Ascending aorta (tissue), 2 donors: ENCODE measurements around the gene URI1. TPM values are rescaled to one million over a fixed set of nuclear protein-coding genes. Genes with fewer than 3 reads are reported as not detected.

Experiments
- DNase-seq, 2 donors: peaks; one replicate each; pipeline ENCODE4 v3.0.0-alpha.2; 2019; ENCODE audit warnings: low spot score in 2 of 2
- H3K27ac ChIP-seq, 2 donors: fragments of 200-600 bp; sonication (generic); one replicate each; pipeline ENCODE4 v1.5.1; 2016 to 2017; ENCODE audit warnings: mild to moderate bottlenecking in 1 of 2
- H3K27me3 ChIP-seq: fragments of 200-600 bp; sonication (generic); one replicate; pipeline ENCODE4 v1.5.1; 2017
- H3K36me3 ChIP-seq, 2 donors: fragments of 200-600 bp; sonication (generic); one replicate each; pipeline ENCODE4 v1.5.1; 2016
- H3K4me1 ChIP-seq, 2 donors: fragments of 200-600 bp; sonication (generic); one replicate each; pipeline ENCODE4 v1.5.1; 2016 to 2017; ENCODE audit warnings: mild to moderate bottlenecking in 1 of 2
- H3K4me3 ChIP-seq, 2 donors: fragments of 200-600 bp; sonication (generic); one replicate each; pipeline ENCODE4 v1.5.1; 2016 to 2017; ENCODE audit warnings: mild to moderate bottlenecking in 1 of 2
- H3K9me3 ChIP-seq, 2 donors: fragments of 200-600 bp; sonication (generic); one replicate each; pipeline ENCODE4 v1.5.1; 2016
- intact Hi-C: fragments of 100-400 bp; cut with DNase I; formaldehyde crosslinking; loops from one replicate; pipeline ENCODE4 v1.15.1; 2023
- total RNA-seq: library from RNA; depleted of rRNA; stranded (reverse); fragments of >200 nt; gene quantifications from one replicate; pipeline ENCODE4 v1.1.0, GENCODE V29; 2016
- TF ChIP-seq, protein P1 (sequence below), 3 experiments: fragments of 200-600 bp in 2 of 3; fragments of 450-650 bp in 1 of 3; sonication (generic) in 2 of 3; IDR thresholded peaks; one replicate each; pipeline ENCODE4 v1.5.1; 2016 to 2019; ENCODE audit warnings: antibody characterized with exemption in 3 of 3, mild to moderate bottlenecking in 1 of 3, moderate library complexity in 1 of 3

URI1 gene
- total RNA-seq, 1 donor from 2014 or later = 23.8 TPM

DNA sequence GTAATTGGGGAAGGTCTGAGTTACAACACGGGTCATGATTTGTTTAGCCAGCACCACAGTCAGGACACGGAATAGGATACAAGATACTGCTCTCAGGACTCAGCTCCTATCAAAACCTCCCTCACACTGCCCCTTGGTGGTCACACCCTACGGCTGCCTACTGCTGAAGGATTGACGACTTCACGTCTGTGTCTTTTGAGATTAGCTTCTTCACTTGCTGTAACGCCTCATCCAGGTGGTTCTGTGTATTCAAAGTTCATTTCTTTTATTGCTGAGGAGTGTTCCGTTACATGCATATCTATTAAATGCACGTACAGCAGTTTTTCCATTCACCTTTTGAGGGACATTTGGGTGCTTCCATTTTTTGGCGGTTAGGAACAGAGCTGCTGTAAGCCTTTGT lies 46.3 kb downstream of the URI1 start:
- no peaks in the 10 kb centered on the region for H3K27me3 ChIP-seq
- H3K4me1 ChIP-seq = peaks cover 0 to 1% of the 10 kb centered on the region in 2 donors
- H3K27ac ChIP-seq = no peak overlapping the region
- H3K4me3 ChIP-seq = no peak overlapping the region
- intact Hi-C loops = no loop called here
- H3K36me3 ChIP-seq = peaks cover 0 to 9% of the 10 kb centered on the region in 2 donors
- no peaks in the 10 kb centered on the region for H3K9me3 ChIP-seq
- no peak for DNase-seq
- TF ChIP-seq, protein P1, sequence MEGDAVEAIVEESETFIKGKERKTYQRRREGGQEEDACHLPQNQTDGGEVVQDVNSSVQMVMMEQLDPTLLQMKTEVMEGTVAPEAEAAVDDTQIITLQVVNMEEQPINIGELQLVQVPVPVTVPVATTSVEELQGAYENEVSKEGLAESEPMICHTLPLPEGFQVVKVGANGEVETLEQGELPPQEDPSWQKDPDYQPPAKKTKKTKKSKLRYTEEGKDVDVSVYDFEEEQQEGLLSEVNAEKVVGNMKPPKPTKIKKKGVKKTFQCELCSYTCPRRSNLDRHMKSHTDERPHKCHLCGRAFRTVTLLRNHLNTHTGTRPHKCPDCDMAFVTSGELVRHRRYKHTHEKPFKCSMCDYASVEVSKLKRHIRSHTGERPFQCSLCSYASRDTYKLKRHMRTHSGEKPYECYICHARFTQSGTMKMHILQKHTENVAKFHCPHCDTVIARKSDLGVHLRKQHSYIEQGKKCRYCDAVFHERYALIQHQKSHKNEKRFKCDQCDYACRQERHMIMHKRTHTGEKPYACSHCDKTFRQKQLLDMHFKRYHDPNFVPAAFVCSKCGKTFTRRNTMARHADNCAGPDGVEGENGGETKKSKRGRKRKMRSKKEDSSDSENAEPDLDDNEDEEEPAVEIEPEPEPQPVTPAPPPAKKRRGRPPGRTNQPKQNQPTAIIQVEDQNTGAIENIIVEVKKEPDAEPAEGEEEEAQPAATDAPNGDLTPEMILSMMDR (IDR thresholded peaks at IDR 0.05) = no peak

DNA sequence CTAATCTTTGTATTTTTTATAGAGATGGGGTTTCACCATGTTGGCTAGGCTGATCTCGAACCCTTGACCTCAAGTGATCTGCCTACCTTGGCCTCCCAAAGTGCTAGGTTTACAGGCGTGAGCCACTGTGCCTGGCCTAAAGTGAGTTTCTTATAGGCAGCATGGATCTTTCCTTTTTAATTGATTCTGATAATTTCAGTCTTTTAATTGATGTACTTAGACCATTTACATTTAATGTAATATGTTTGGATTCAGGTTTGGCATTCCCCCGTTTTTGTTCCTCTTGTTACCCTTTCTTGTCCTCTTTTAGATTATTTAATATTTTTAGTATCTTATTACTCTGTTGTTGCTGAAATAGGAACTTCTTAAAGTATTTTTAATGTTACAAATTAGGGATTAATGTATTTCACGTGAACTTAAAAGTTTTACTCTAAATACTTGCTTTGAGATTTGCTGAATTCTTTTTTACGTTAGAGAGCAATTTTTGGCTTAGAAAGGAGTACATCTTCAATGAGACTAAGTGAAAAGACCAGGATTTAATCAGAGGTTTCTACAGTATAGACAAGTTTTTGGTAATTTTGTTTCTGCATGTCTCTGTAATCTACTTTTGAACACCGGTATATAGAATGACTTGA lies 50.3 kb downstream of the URI1 start:
- no peaks in the 10 kb centered on the region for H3K4me1 ChIP-seq
- TF ChIP-seq, protein P1 (IDR thresholded peaks at IDR 0.05) = no peak
- H3K4me3 ChIP-seq = no peak overlapping the region
- intact Hi-C loops = no loop called here
- H3K27ac ChIP-seq = no peak overlapping the region
- H3K9me3 ChIP-seq = peaks cover 0 to 15% of the 10 kb centered on the region in 2 donors
- H3K27me3 ChIP-seq = no peaks in the 10 kb centered on the region
- peaks cover 0 to 19% of the 10 kb centered on the region in 2 donors for H3K36me3 ChIP-seq
- DNase-seq = no peak

DNA sequence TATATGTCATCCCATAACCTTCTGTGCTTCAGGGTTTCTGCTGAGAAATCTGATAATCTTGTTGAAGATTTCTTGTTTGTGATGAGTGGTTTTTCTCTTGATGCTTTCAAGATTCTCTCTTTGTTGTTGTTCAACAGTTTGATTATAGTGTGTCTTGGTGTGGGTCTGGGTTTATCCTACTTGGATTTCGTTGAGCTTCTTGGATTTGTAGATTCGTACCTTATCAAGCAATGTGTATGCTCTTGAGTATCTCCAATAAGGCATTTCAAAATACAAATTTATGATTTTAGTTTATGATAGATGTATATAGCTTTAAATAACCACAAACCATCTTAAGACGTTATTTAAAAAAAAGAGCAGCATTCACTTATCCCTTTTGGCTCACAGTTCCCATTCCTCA lies 57.5 kb downstream of the URI1 start:
- intact Hi-C loops = no loop called here

DNA sequence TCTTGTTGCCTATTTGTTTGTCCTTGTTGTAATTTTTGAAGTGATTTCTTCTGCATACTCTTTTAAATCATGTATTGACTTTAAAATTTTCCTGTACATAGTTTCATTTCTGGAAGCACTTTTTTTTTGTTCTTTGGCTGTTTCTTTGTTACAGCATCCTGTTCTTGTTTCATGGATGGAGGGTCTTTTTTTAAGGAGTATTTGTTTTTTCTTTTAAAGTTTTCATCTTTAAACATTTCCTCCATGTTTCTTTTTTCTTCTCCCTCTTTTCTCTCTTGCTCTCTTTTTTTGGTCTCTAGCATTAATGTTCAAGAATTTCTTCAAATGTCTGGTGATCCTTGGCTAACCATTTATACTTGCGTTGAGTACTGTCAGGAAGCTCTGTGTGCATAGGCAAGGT lies 58.8 kb downstream of the URI1 start:
- H3K27me3 ChIP-seq = no peaks in the 10 kb centered on the region
- H3K4me3 ChIP-seq = no peak overlapping the region
- H3K4me1 ChIP-seq = no peaks in the 10 kb centered on the region
- DNase-seq = no peak
- H3K9me3 ChIP-seq = peaks cover 0 to 21% of the 10 kb centered on the region in 2 donors
- TF ChIP-seq, protein P1 (IDR thresholded peaks at IDR 0.05) = no peak
- intact Hi-C loops = no loop called here
- H3K27ac ChIP-seq = no peak overlapping the region
- H3K36me3 ChIP-seq = peaks cover 2 to 26% of the 10 kb centered on the region in 2 donors

More for the DNA sequence above, 57.5 kb downstream of the URI1 start:
- Histone ChIP-seq H3K27ac (no peak overlapping the region), H3K9me3 (peaks cover 0 to 30% of the 10 kb centered on the region in 2 donors), H3K27me3 (no peaks in the 10 kb centered on the region), H3K4me3 (no peak overlapping the region), H3K4me1 (no peaks in the 10 kb centered on the region), H3K36me3 (peaks cover 2 to 26% of the 10 kb centered on the region in 2 donors)
- TF ChIP-seq, protein P1 (IDR thresholded peaks at IDR 0.05) = no peak
- no peak for DNase-seq

DNA sequence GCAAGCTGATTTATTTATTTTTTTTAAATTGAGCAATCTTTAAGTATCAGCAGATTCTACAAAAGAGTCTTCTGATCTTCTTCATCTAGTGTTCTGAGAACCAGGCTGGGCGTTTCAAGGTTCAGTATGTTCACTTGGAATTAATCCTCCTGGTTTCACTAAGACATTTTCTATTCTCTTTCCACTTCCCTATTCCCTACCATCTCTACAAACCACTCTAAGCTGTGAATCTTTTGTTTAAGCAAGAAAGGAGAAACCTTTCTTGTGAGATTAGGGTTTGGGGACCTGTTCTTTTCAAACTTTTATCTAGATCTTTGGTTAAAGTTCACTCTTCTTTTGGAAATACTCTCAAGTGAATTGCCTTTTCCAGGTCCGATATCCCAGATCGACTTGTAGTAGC lies 59.3 kb downstream of the URI1 start:
- Histone ChIP-seq H3K4me3 (no peak overlapping the region), H3K27ac (no peak overlapping the region), H3K27me3 (no peaks in the 10 kb centered on the region), H3K36me3 (peaks cover 2 to 29% of the 10 kb centered on the region in 2 donors), H3K9me3 (peaks cover 0 to 17% of the 10 kb centered on the region in 2 donors), H3K4me1 (no peaks in the 10 kb centered on the region)
- intact Hi-C loops = no loop called here
- DNase-seq = no peak
- TF ChIP-seq, protein P1 (IDR thresholded peaks at IDR 0.05) = no peak
